RWPE2 (cell line): ENCODE measurements around the gene MAP2K5.
A peak's percentile ranks its signal among the peaks of the same experiment; 100 is the strongest.

ENCODE experiments used
- ATAC-seq: fragments of 200-7000 bp; cut with Tn5 transposase; 3 replicates; pipeline ENCODE4 v1.9.1; 2021; ENCODE audit warnings: low read depth
- DNase-seq: peaks from one replicate; pipeline ENCODE4 v3.0.0-alpha.2; 2020; ENCODE audit warnings: low spot score
- H3K27ac ChIP-seq: fragments of 450-650 bp; 2 replicates; pipeline ENCODE4 v1.5.1; 2017; ENCODE audit warnings: mild to moderate bottlenecking; ENCODE audit not compliant: poor library complexity, severe bottlenecking
- H3K27me3 ChIP-seq: fragments of 250-450 bp; sonication (Bioruptor Pico); 2 replicates; pipeline ENCODE4 v1.5.1; 2021; ENCODE audit warnings: mild to moderate bottlenecking, moderate library complexity; ENCODE audit not compliant: insufficient read depth, poor library complexity, severe bottlenecking
- H3K36me3 ChIP-seq: fragments of 250-450 bp; sonication (Bioruptor Pico); 2 replicates; pipeline ENCODE4 v1.5.1; 2020; ENCODE audit warnings: low read depth, mild to moderate bottlenecking, moderate library complexity
- H3K4me1 ChIP-seq: fragments of 250-450 bp; sonication (Bioruptor Pico); 2 replicates; pipeline ENCODE4 v1.5.1; 2021; ENCODE audit warnings: mild to moderate bottlenecking, moderate library complexity; ENCODE audit not compliant: insufficient read depth, poor library complexity, severe bottlenecking
- H3K4me3 ChIP-seq: fragments of 250-450 bp; sonication (Bioruptor Pico); 2 replicates; pipeline ENCODE4 v1.5.1; 2021; ENCODE audit warnings: mild to moderate bottlenecking, moderate library complexity; ENCODE audit not compliant: severe bottlenecking
- H3K9me3 ChIP-seq: fragments of 250-450 bp; sonication (Bioruptor Pico); 2 replicates; pipeline ENCODE4 v1.5.1; 2021; ENCODE audit warnings: mild to moderate bottlenecking, moderate library complexity; ENCODE audit not compliant: severe bottlenecking
- TF ChIP-seq, protein P1 (sequence below): fragments of 450-650 bp; IDR thresholded peaks from one replicate; pipeline ENCODE4 v1.5.1; 2017; ENCODE audit warnings: mild to moderate bottlenecking, moderate library complexity; ENCODE audit not compliant: poor library complexity, severe bottlenecking

The MAP2K5 gene

GRCh38 chr15:67685716-67686115, 143.2 kb downstream of the MAP2K5 start:
- no peak for ATAC-seq
- Histone ChIP-seq H3K27ac (no peak overlapping the region), H3K4me3 (no peak overlapping the region), H3K27me3 (no peaks in the 10 kb centered on the region), H3K36me3 (peaks cover 1% of the 10 kb centered on the region; the same call in 1 of the 2 replicates), H3K4me1 (peaks cover 3% of the 10 kb centered on the region), H3K9me3 (peaks cover 13% of the 10 kb centered on the region)
- TF ChIP-seq, protein P1, sequence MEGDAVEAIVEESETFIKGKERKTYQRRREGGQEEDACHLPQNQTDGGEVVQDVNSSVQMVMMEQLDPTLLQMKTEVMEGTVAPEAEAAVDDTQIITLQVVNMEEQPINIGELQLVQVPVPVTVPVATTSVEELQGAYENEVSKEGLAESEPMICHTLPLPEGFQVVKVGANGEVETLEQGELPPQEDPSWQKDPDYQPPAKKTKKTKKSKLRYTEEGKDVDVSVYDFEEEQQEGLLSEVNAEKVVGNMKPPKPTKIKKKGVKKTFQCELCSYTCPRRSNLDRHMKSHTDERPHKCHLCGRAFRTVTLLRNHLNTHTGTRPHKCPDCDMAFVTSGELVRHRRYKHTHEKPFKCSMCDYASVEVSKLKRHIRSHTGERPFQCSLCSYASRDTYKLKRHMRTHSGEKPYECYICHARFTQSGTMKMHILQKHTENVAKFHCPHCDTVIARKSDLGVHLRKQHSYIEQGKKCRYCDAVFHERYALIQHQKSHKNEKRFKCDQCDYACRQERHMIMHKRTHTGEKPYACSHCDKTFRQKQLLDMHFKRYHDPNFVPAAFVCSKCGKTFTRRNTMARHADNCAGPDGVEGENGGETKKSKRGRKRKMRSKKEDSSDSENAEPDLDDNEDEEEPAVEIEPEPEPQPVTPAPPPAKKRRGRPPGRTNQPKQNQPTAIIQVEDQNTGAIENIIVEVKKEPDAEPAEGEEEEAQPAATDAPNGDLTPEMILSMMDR, result no peak
- DNase-seq, result no peak

GRCh38 chr15:67690936-67691335, 148.4 kb downstream of the MAP2K5 start:
- Histone ChIP-seq H3K4me1 (no peaks in the 10 kb centered on the region), H3K4me3 (no peak overlapping the region), H3K27me3 (no peaks in the 10 kb centered on the region), H3K36me3 (no peaks in the 10 kb centered on the region; the same call in 1 of the 2 replicates), H3K27ac (no peak overlapping the region), H3K9me3 (no peaks in the 10 kb centered on the region)
- ATAC-seq, result peak; percentile 36; the same call in 1 of the 3 replicates
- TF ChIP-seq, protein P1, result no peak
- no peak for DNase-seq

DNA sequence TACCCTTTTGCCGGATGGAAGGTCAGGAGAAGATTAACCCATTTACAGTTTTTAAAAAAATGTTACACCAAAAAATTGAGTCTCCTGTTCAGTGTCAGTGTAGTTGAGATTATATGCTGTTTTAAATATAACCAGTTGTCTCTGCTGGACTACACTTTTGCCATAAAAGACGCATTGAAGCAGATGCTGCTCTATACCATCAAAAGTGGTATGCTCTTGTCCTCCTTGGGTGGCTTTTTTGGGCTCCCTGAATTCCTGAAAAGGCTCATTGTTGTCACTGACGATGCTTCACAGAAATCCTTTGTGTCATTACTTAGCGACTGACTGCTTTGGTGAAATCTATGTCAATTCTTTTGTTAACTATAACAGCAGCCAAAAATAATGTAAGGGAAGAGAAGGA, 148.9 kb downstream of the MAP2K5 start:
- H3K4me1 ChIP-seq, result no peaks in the 10 kb centered on the region
- H3K4me3 ChIP-seq, result no peak overlapping the region
- ATAC-seq (no peak), DNase-seq (no peak)
- H3K36me3 ChIP-seq, result no peaks in the 10 kb centered on the region; the same call in 1 of the 2 replicates
- TF ChIP-seq, protein P1, result no peak
- H3K9me3 ChIP-seq, result no peaks in the 10 kb centered on the region
- H3K27ac ChIP-seq, result no peak overlapping the region
- no peaks in the 10 kb centered on the region for H3K27me3 ChIP-seq

- Histone ChIP-seq H3K27ac (no peak overlapping the region), H3K27me3 (no peaks in the 10 kb centered on the region), H3K9me3 (no peaks in the 10 kb centered on the region), H3K36me3 (no peaks in the 10 kb centered on the region; the same call in 1 of the 2 replicates), H3K4me3 (no peak overlapping the region), H3K4me1 (no peaks in the 10 kb centered on the region)
- ATAC-seq (no peak), DNase-seq (no peak)
- TF ChIP-seq, protein P1, result no peak
These were observed 150.1 kb downstream of the MAP2K5 start for GRCh38 chr15:67692573-67692972.

- H3K27ac ChIP-seq, result no peak overlapping the region
- ATAC-seq, result no peak
- DNase-seq, result no peak
- no peak overlapping the region for H3K4me3 ChIP-seq
- TF ChIP-seq, protein P1, result no peak
- H3K36me3 ChIP-seq, result no peaks in the 10 kb centered on the region; the same call in 1 of the 2 replicates
- no peaks in the 10 kb centered on the region for H3K9me3 ChIP-seq
- no peaks in the 10 kb centered on the region for H3K4me1 ChIP-seq
- H3K27me3 ChIP-seq, result no peaks in the 10 kb centered on the region
These were observed 153.6 kb downstream of the MAP2K5 start for GRCh38 chr15:67696087-67696486.
